ENCODE measurements around the gene GSDME. TPM values are rescaled to one million over a fixed set of nuclear protein-coding genes. Genes with fewer than 3 reads are reported as not detected.
A peak's percentile ranks its signal among the peaks of the same experiment; 100 is the strongest.

GSDME gene
- total RNA-seq, 1 experiment from 2014 or later: 5.5 TPM

GRCh38 chr7:24722386-24723177 is 34.7 kb downstream of the GSDME start:
- Histone ChIP-seq H3K23me2 (ENCODE audit: insufficient read length, low read depth, low read length, poor library complexity, severe bottlenecking) (no peaks in the 10 kb centered on the region), H3K56ac (ENCODE audit: insufficient read length, low read depth, low read length) (no peak overlapping the region), H3K79me1 (ENCODE audit: insufficient read depth, low read depth, low read length, poor library complexity, severe bottlenecking) (no peaks in the 10 kb centered on the region), H4K5ac (ENCODE audit: insufficient read length, low read depth, low read length) (no peak overlapping the region), H3K9ac (ENCODE audit: extremely low read depth, insufficient read length, low read length) (no peak overlapping the region), H2AFZ (ENCODE audit: low read length) (no peak overlapping the region), H3K4ac (ENCODE audit: low read depth, low read length) (no peak overlapping the region), H4K8ac (replicated peaks; ENCODE audit: insufficient read length, low read depth, low read length) (no peak overlapping the region), H3K9me3 (ENCODE audit: control insufficient read depth, low read depth, low read length) (no peaks in the 10 kb centered on the region), H2BK15ac (ENCODE audit: low read depth, low read length) (no peak overlapping the region), H2BK12ac (ENCODE audit: insufficient read length, low read depth, low read length) (no peak overlapping the region), H2AK5ac (ENCODE audit: insufficient read length, low read length) (no peak overlapping the region), H3K23ac (ENCODE audit: insufficient read length, low read depth, low read length) (no peak overlapping the region), H4K20me1 (ENCODE audit: control insufficient read depth, insufficient read depth, insufficient read length) (no peaks in the 10 kb centered on the region), H3K4me1 (ENCODE audit: insufficient read depth, low read length) (peaks cover 5% of the 10 kb centered on the region; the same call in 1 of the 2 replicates), H2BK20ac (ENCODE audit: low read depth, low read length, poor library complexity, severe bottlenecking) (no peak overlapping the region), H2BK5ac (ENCODE audit: insufficient read length, low read length) (no peak overlapping the region), H3T11ph (ENCODE audit: low read length) (no peak overlapping the region), H4K91ac (ENCODE audit: insufficient read length, low read depth, low read length) (no peak overlapping the region), H3K4me2 (ENCODE audit: insufficient read depth, insufficient read length, low read length) (no peak overlapping the region), H3K14ac (ENCODE audit: insufficient read depth, low read length) (no peak overlapping the region), H3K27ac (ENCODE audit: insufficient read length, low read depth, low read length) (no peak overlapping the region), H3K27me3 (ENCODE audit: insufficient read depth, low read length) (no peaks in the 10 kb centered on the region), H2BK120ac (ENCODE audit: low read depth, low read length, poor library complexity, severe bottlenecking) (no peak overlapping the region), H3K18ac (ENCODE audit: insufficient read length, low read depth, low read length) (no peak overlapping the region), H3K79me2 (ENCODE audit: insufficient read depth, low read length) (no peaks in the 10 kb centered on the region)
- Mint-ChIP-seq H3K27me3 (ENCODE audit: low read depth) (peaks cover 18% of the 10 kb centered on the region), H3K4me1 (peaks cover 54 to 57% of the 10 kb centered on the region in 2 experiments), H3K27ac (peak overlapping the region in 2 of 3 experiments; percentile 21 to 60; a peak in 3 of 7 replicates), H3K36me3 (ENCODE audit: insufficient read depth in 1 of 3, low read depth in 3 of 3) (peaks cover 0 to 10% (median 0%) of the 10 kb centered on the region in 3 experiments; a peak in 5 of 7 replicates), H3K9me3 (peaks cover 2 to 6% of the 10 kb centered on the region in 2 experiments; a peak in 2 of 5 replicates), H3K4me3 (no peak overlapping the region)
- peak; percentile 62; the same call in 2 of the 3 replicates for TF ChIP-seq CTCF (conservative IDR thresholded peaks at IDR 0.05)
- peak; percentile 55 for DNase-seq
- WGBS (ENCODE audit: extremely low coverage, insufficient read length, low lambda C conversion rate): no CpG with 5 or more reads among the region's 19 CpGs

All from H9 (cell line).